GM12878 (cell line): Measurements from ENCODE around the gene HSPB6.

Source experiments
- ATF3 ChIP-seq: IDR thresholded peaks from 2 replicates; pipeline ENCODE4 v1.6.1; 2011; ENCODE audit warnings: low read depth, mild to moderate bottlenecking, low read length, moderate library complexity, borderline replicate concordance; ENCODE audit errors: extremely low read depth
- BACH1 ChIP-seq: fragments of 450-650 bp; IDR thresholded peaks from 2 replicates; pipeline ENCODE4 v1.6.1; 2017; ENCODE audit warnings: mild to moderate bottlenecking, borderline replicate concordance
- CEBPB ChIP-seq, 2 experiments: fragments of 150-350 bp in 1 of 2; IDR thresholded peaks; 2 replicates each; pipeline ENCODE4 v1.6.1; 2012 to 2014; ENCODE audit warnings: low read depth in 2 of 2, low read length in 2 of 2, borderline replicate concordance in 1 of 2, inconsistent platforms in 1 of 2
- CTCF ChIP-seq, 3 experiments: IDR thresholded peaks in 2 of 3; conservative IDR thresholded peaks in 1 of 3; 2 replicates each; pipeline ENCODE4 v1.5.1; 2011; ENCODE audit warnings: low read depth in 3 of 3, low read length in 3 of 3, mild to moderate bottlenecking in 3 of 3, control low read depth in 2 of 3, moderate library complexity in 2 of 3, inconsistent platforms in 1 of 3, mixed read lengths in 1 of 3; ENCODE audit not compliant: control insufficient read depth in 2 of 3, insufficient read depth in 1 of 3; ENCODE audit errors: extremely low read depth in 1 of 3
- EZH2 ChIP-seq: IDR thresholded peaks from 2 replicates; pipeline ENCODE4 v1.6.1; 2012; ENCODE audit warnings: low read depth, mild to moderate bottlenecking, control low read depth, inconsistent platforms, low read length, borderline replicate concordance; ENCODE audit not compliant: control insufficient read depth
- HDGF ChIP-seq: fragments of 450-650 bp; IDR thresholded peaks from 2 replicates; pipeline ENCODE4 v1.6.1; 2016; ENCODE audit warnings: antibody characterized with exemption
- JUNB ChIP-seq: IDR thresholded peaks from 2 replicates; pipeline ENCODE4 v1.6.1; 2016; ENCODE audit warnings: antibody characterized with exemption, mild to moderate bottlenecking
- MXI1 ChIP-seq: fragments of 150-350 bp; IDR thresholded peaks from 2 replicates; pipeline ENCODE4 v1.6.1; 2011; ENCODE audit warnings: low read depth, mild to moderate bottlenecking, inconsistent platforms, low read length, improper control_type of control experiment
- RFX5 ChIP-seq: IDR thresholded peaks from 2 replicates; pipeline ENCODE4 v1.6.1; 2011; ENCODE audit warnings: low read depth, low read length, improper control_type of control experiment
- SREBF2 ChIP-seq: IDR thresholded peaks from 2 replicates; pipeline ENCODE4 v1.6.1; 2012; ENCODE audit warnings: mild to moderate bottlenecking, low read length
- TARDBP ChIP-seq: IDR thresholded peaks from 2 replicates; pipeline ENCODE4 v1.6.1; 2016; ENCODE audit warnings: borderline replicate concordance
- USF1 ChIP-seq: IDR thresholded peaks from 2 replicates; pipeline ENCODE4 v1.6.1; 2011; ENCODE audit warnings: borderline replicate concordance, low read depth, mild to moderate bottlenecking, moderate library complexity, mixed read lengths, low read length; ENCODE audit not compliant: insufficient read depth; ENCODE audit errors: extremely low read length
- USF2 ChIP-seq: IDR thresholded peaks from 2 replicates; pipeline ENCODE4 v1.6.1; 2011; ENCODE audit warnings: low read depth, low read length, improper control_type of control experiment, borderline replicate concordance

- TF ChIP-seq RFX5 = no peak
- TF ChIP-seq HDGF = no peak
- no peak for TF ChIP-seq CTCF (IDR thresholded peaks at IDR 0.05 in 2 of 3, conservative IDR thresholded peaks at IDR 0.05 in 1 of 3; ENCODE audit: control insufficient read depth in 2 of 3, extremely low read depth in 1 of 3, insufficient read depth in 1 of 3, low read depth in 3 of 3, low read length in 3 of 3)
- no peak for TF ChIP-seq JUNB
- TF ChIP-seq ATF3 = no peak
- no peak for TF ChIP-seq USF2
- TF ChIP-seq USF1 = no peak
- TF ChIP-seq BACH1 = no peak
- TF ChIP-seq EZH2 = no peak
- no peak for TF ChIP-seq SREBF2
- TF ChIP-seq MXI1 = no peak
- TF ChIP-seq CEBPB (IDR thresholded peaks at IDR 0.05; ENCODE audit: borderline replicate concordance in 1 of 2, low read depth in 2 of 2, low read length in 2 of 2) = no peak
- TF ChIP-seq TARDBP = no peak
These were observed 4.7 kb downstream of the HSPB6 start for GRCh38 chr19:35751839-35752745.
